Measurements from ENCODE around the gene BRMS1L.

- TF ChIP-seq EP300 (IDR thresholded peaks at IDR 0.05), result no peak
- TF ChIP-seq CTCF (IDR thresholded peaks at IDR 0.05), result no peak
Observed at GRCh38 chr14:35810963-35811362, 15.2 kb upstream of the BRMS1L start.
